ENCODE data around the gene GIPC3. TPM values are rescaled to one million over a fixed set of nuclear protein-coding genes. Genes with fewer than 3 reads are reported as not detected.
"Not testable (repeated sequence)": the region's sequence is repeated elsewhere in the genome, so short reads cannot be mapped to it uniquely, and the experiment has no call there.

Gene GIPC3
- total and polyA plus RNA-seq, 4 experiments from 2014 or later = 0.45 to 0.70 (median 0.64) TPM; not detected in 1

DNA sequence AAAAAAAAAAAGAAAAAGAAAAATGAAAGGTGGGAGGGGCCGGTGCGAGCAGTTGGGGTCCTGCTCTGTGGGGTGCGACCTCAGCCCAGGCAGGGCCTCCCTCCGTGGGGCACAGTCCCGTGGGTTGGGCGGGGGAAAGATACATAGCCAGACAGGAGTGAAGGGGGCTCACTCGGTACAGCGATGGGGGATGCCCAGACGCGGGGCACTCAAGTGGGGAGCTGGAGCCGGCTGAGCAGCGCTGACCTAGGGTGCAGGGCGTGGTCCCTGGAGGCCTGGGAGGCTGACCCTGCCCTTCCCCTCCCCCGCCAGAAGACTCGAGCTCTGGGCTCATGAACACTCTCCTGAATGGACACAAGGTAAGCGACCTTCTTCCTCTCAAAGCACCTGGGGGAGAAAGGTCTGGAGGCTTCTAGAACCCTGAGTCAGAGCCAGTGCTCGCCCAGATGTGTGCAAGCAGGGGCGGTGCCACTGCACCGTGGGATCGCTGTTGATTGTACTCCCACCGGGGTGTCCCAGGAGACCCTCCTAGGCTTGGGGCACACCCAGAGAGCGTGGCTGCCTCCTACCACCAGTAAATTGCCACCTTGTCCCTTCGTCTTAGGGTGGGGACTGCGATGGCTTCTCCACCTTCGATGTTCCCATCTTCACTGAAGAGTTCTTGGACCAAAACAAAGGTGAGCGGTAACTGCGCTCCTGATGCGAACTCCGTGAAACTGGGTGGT lies 9.2 kb upstream of the GIPC3 start:
- H3K9me3 ChIP-seq (ENCODE audit: control insufficient read depth in 1 of 2, low read length in 2 of 2) = no peaks in the 10 kb centered on the region
- H3K9me3 Mint-ChIP-seq = no peaks in the 10 kb centered on the region
- ChIA-PET POLR2A (ENCODE audit: partially characterized antibody) (no interaction called here), CTCF (ENCODE audit: partially characterized antibody) (interaction anchor here (1.1 to 2.2 kb wide), 2 partner anchors 9 to 20 kb away, joined by 5 to 10 read pairs; partner anchors contain the start of genes GIPC3 and MFSD12)
- H3K4me3 Mint-ChIP-seq = no peak overlapping the region
- no peak overlapping the region for H3K4me3 ChIP-seq (ENCODE audit: low read length in 2 of 2)
- H3K36me3 Mint-ChIP-seq = peaks cover 8 to 11% of the 10 kb centered on the region in 2 donors
- H3K27ac ChIP-seq (ENCODE audit: low read depth, low read length) = no peak overlapping the region
- DNase-seq = no peak
- no peak overlapping the region for H3K27ac Mint-ChIP-seq
- no peaks in the 10 kb centered on the region for H3K36me3 ChIP-seq (ENCODE audit: insufficient read depth, low read length)
- intact Hi-C loops (cut with micrococcal nuclease) = loop anchor here (10.0 kb wide), 1 partner anchor 489 kb away; the partner anchor contains the start of gene ZBTB7A
- no peaks in the 10 kb centered on the region for H3K27me3 ChIP-seq (ENCODE audit: insufficient read depth, low read length)
- H3K4me1 Mint-ChIP-seq = peaks cover 5 to 23% (median 17%) of the 10 kb centered on the region in 4 donors
- peaks cover 15% of the 10 kb centered on the region for H3K4me1 ChIP-seq (ENCODE audit: insufficient read depth, low read length)
- H3K27me3 Mint-ChIP-seq = no peaks in the 10 kb centered on the region

DNA sequence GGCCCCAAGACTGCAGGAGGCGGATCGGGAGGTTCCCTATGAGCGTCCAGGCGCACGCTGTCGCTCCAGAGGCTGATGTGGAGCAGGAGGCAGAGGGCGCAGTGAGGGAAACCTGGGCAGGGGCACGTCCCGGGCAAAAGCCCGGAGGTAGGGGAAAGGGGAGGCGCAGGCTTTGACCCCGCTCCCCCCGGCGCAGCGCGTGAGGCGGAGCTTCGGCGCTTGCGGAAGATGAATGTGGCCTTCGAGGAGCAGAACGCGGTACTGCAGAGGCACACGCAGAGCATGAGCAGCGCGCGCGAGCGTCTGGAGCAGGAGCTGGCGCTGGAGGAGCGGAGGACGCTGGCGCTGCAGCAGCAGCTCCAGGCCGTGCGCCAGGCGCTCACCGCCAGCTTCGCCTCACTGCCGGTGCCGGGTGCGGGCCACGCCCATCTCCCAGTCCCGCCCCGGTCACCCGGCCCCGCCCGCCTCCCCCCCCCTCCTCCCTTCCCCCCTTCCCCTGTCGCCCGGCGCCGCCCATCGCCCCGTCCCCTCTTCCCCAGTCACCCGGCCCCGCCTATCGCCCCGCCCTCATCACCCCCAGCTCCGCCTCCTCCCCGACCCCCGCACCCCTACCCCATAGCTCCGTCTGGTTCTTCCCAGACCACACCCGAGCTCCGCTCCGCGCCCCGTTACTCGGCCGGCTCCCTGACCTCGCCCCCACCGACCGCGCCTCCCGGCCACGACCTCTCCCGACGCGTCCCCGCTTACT lies 8.4 kb upstream of the GIPC3 start:
- Mint-ChIP-seq H3K4me3 (no peak overlapping the region), H3K27me3 (no peaks in the 10 kb centered on the region), H3K9me3 (no peaks in the 10 kb centered on the region), H3K4me1 (peaks cover 3 to 21% (median 13%) of the 10 kb centered on the region in 4 donors), H3K27ac (no peak overlapping the region), H3K36me3 (peaks cover 8 to 11% of the 10 kb centered on the region in 2 donors)
- no peaks in the 10 kb centered on the region for H3K27me3 ChIP-seq (ENCODE audit: insufficient read depth, low read length)
- CTCF ChIA-PET (ENCODE audit: partially characterized antibody) = no interaction called here
- no peaks in the 10 kb centered on the region for H3K36me3 ChIP-seq (ENCODE audit: insufficient read depth, low read length)
- H3K27ac ChIP-seq (ENCODE audit: low read depth, low read length) = no peak overlapping the region
- POLR2A ChIA-PET (ENCODE audit: partially characterized antibody) = no interaction called here
- H3K9me3 ChIP-seq (ENCODE audit: control insufficient read depth in 1 of 2, low read length in 2 of 2) = no peaks in the 10 kb centered on the region
- H3K4me1 ChIP-seq (ENCODE audit: insufficient read depth, low read length) = peaks cover 14% of the 10 kb centered on the region
- DNase-seq = no peak
- no peak overlapping the region for H3K4me3 ChIP-seq (ENCODE audit: low read length in 2 of 2)
- intact Hi-C loops (cut with micrococcal nuclease) = loop anchor here (10.0 kb wide), 1 partner anchor 488 kb away; the partner anchor contains the start of gene ZBTB7A

DNA sequence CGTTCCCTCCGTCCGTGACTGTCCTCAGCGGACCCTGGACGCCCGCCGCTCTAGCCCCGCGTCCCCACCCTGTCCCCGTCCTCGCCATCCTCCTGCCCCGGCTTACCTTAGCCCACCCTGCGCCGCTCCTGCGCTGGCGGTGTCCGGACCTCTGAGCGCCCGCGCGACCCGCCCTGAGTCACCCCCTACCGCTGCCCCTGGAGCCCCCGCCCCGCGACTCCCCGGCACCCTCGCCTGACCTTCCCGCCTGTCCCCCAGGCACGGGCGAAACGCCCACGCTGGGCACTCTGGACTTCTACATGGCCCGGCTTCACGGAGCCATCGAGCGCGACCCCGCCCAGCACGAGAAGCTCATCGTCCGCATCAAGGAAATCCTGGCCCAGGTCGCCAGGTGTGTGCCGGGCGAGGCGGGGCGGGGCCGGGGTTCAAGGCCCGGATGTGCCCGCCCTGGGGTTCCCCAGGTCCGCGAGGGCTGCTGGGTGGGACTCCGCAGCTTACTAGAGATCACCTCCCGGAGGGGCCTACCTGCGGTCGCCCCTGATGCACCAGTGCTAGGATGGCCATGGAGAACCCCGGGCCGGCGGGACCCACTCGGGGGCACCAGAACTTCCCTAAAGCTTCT lies 7.4 kb upstream of the GIPC3 start:
- DNase-seq = no peak
- Histone ChIP-seq H3K36me3 (ENCODE audit: insufficient read depth, low read length) (no peaks in the 10 kb centered on the region), H3K27ac (ENCODE audit: low read depth, low read length) (no peak overlapping the region), H3K9me3 (ENCODE audit: control insufficient read depth in 1 of 2, low read length in 2 of 2) (no peaks in the 10 kb centered on the region), H3K4me1 (ENCODE audit: insufficient read depth, low read length) (peaks cover 9% of the 10 kb centered on the region), H3K27me3 (ENCODE audit: insufficient read depth, low read length) (no peaks in the 10 kb centered on the region), H3K4me3 (ENCODE audit: low read length in 2 of 2) (no peak overlapping the region)
- CTCF ChIA-PET (ENCODE audit: partially characterized antibody) = interaction anchor here (1.9 kb wide), 1 partner anchor 33 kb away, joined by 6 read pairs; no protein-coding TSS in a partner anchor
- no peak overlapping the region for H3K4me3 Mint-ChIP-seq
- POLR2A ChIA-PET (ENCODE audit: partially characterized antibody) = interaction anchor here (0.9 kb wide), 1 partner anchor 21 kb away, joined by 3 read pairs; no protein-coding TSS in a partner anchor
- H3K27me3 Mint-ChIP-seq = no peaks in the 10 kb centered on the region
- H3K4me1 Mint-ChIP-seq = peaks cover 3 to 11% (median 6%) of the 10 kb centered on the region in 4 donors
- peaks cover 8 to 10% of the 10 kb centered on the region in 2 donors for H3K36me3 Mint-ChIP-seq
- no peaks in the 10 kb centered on the region for H3K9me3 Mint-ChIP-seq
- H3K27ac Mint-ChIP-seq = no peak overlapping the region
- intact Hi-C loops (cut with micrococcal nuclease) = loop anchor here (10.0 kb wide), 1 partner anchor 487 kb away; the partner anchor contains the start of gene ZBTB7A

DNA sequence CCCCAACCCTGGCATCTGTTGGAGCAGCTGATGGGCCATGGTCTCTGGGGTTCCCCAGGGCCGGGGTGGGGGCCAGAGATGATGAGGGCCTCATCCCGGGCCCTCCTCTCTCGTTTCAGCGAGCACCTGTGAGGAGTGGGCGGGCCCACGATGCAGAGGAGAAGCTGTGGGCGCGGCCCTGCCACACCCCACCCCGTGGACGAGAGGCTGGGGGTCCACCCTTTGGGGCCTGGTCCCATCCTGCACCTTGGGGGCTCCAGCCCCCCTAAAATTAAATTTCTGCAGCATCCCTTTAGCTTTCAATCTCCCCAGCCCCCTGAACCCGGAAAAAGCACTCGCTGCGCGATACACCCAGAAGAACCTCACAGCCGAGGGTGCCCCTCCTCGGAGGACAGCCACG lies 6.9 kb upstream of the GIPC3 start:
- Histone ChIP-seq H3K27me3 (ENCODE audit: insufficient read depth, low read length) (no peaks in the 10 kb centered on the region), H3K4me3 (ENCODE audit: low read length in 2 of 2) (no peak overlapping the region), H3K4me1 (ENCODE audit: insufficient read depth, low read length) (peaks cover 7% of the 10 kb centered on the region), H3K9me3 (ENCODE audit: control insufficient read depth in 1 of 2, low read length in 2 of 2) (no peaks in the 10 kb centered on the region), H3K27ac (ENCODE audit: low read depth, low read length) (no peak overlapping the region), H3K36me3 (ENCODE audit: insufficient read depth, low read length) (no peaks in the 10 kb centered on the region)
- Mint-ChIP-seq H3K36me3 (peaks cover 8 to 10% of the 10 kb centered on the region in 2 donors), H3K9me3 (no peaks in the 10 kb centered on the region), H3K27me3 (no peaks in the 10 kb centered on the region), H3K4me3 (no peak overlapping the region), H3K27ac (no peak overlapping the region), H3K4me1 (peaks cover 3 to 11% (median 6%) of the 10 kb centered on the region in 4 donors)
- DNase-seq = no peak
- intact Hi-C loops (cut with micrococcal nuclease) = loop anchor here (10.0 kb wide), 1 partner anchor 486 kb away; the partner anchor contains the start of gene ZBTB7A
- POLR2A ChIA-PET (ENCODE audit: partially characterized antibody) = interaction anchor here (0.9 kb wide), 1 partner anchor 22 kb away, joined by 3 read pairs; no protein-coding TSS in a partner anchor
- CTCF ChIA-PET (ENCODE audit: partially characterized antibody) = interaction anchor here (1.9 kb wide), 1 partner anchor 33 kb away, joined by 6 read pairs; no protein-coding TSS in a partner anchor

DNA sequence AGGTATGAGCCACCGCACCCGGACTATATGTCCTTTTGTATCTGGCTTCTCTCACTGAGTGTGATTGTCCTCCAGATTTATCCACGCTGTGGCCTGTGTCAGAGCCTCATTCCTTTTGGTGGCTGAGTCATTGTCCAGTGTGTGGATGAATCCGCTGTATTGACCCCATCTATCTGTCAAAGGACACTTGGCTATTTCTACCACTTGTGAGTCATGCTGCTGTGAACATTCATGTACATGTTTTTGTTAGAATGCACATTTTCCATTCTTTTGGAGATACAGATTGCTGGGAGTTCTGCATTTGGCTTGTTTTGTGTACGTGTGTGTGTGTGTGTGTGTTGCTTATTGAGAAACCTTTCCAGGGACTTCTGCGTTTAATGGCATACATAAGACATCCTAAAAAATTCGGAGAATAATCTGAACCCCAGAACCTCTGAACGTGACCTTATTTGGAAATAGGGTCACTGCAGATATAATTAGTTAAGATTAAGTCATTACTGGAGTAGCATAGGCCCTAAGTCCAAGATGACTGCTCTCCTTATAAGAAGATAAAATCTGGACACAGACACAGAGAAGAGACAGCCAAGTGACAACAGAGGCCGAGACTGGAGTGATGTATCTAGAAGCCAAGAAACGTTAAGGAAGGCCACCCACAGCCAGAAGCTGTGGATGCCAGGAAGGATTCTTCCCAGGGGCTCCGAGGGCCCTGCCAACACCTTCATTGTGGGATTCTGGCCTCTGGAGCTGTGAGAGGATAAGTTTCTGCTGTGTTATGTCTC lies 4.9 kb upstream of the GIPC3 start:
- no peak overlapping the region for H3K27ac ChIP-seq (ENCODE audit: low read depth, low read length)
- Mint-ChIP-seq H3K27me3 (no peaks in the 10 kb centered on the region), H3K9me3 (no peaks in the 10 kb centered on the region), H3K36me3 (peaks cover 2 to 6% of the 10 kb centered on the region in 2 donors), H3K27ac (no peak overlapping the region), H3K4me1 (peaks cover 0 to 2% (median 1%) of the 10 kb centered on the region in 4 donors), H3K4me3 (no peak overlapping the region)
- no peak overlapping the region for H3K4me3 ChIP-seq (ENCODE audit: low read length in 2 of 2)
- ChIA-PET CTCF (ENCODE audit: partially characterized antibody) (no interaction called here), POLR2A (ENCODE audit: partially characterized antibody) (interaction anchor here (1.5 kb wide), 1 partner anchor 24 kb away, joined by 7 read pairs; no protein-coding TSS in a partner anchor)
- H3K36me3 ChIP-seq (ENCODE audit: insufficient read depth, low read length) = no peaks in the 10 kb centered on the region
- H3K4me1 ChIP-seq (ENCODE audit: insufficient read depth, low read length) = no peaks in the 10 kb centered on the region
- no peak for DNase-seq
- intact Hi-C loops (cut with micrococcal nuclease) = no loop called here
- no peaks in the 10 kb centered on the region for H3K27me3 ChIP-seq (ENCODE audit: insufficient read depth, low read length)
- no peaks in the 10 kb centered on the region for H3K9me3 ChIP-seq (ENCODE audit: control insufficient read depth in 1 of 2, low read length in 2 of 2)

DNA sequence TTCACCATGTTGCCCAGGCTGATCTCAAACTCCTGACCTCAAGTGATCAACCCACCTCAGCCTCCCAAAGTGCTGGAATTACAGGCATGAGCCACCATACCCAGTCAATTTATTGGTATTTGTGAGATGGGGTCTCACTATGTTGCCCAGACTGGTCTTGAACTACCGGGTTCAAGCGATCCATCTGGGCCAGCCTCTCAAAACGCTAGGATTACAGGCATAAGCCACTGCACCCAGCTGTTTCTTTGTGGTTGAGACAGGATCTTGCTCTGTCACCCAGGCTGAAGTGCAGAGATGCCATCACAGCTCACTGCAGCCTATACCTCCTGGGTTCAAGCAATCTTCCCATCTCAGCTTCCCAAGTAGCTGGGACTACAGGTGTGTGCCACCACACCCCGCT lies 3.5 kb upstream of the GIPC3 start:
- DNase-seq; intact Hi-C loops (cut with micrococcal nuclease); H3K9me3 ChIP-seq (ENCODE audit: control insufficient read depth in 1 of 2, low read length in 2 of 2); H3K4me3 Mint-ChIP-seq; H3K27ac ChIP-seq (ENCODE audit: low read depth, low read length); H3K4me3 ChIP-seq (ENCODE audit: low read length in 2 of 2); H3K4me1 Mint-ChIP-seq; H3K4me1 ChIP-seq (ENCODE audit: insufficient read depth, low read length); H3K27me3 ChIP-seq (ENCODE audit: insufficient read depth, low read length); H3K27me3 Mint-ChIP-seq; H3K36me3 ChIP-seq (ENCODE audit: insufficient read depth, low read length); H3K36me3 Mint-ChIP-seq; H3K27ac Mint-ChIP-seq; H3K9me3 Mint-ChIP-seq: not testable (repeated sequence)
- ChIA-PET CTCF (ENCODE audit: partially characterized antibody) (interaction anchor here (1.8 kb wide), 1 partner anchor 10 kb away, joined by 6 read pairs; no protein-coding TSS in a partner anchor), POLR2A (ENCODE audit: partially characterized antibody) (interaction anchor here (1.5 kb wide), 1 partner anchor 25 kb away, joined by 7 read pairs; no protein-coding TSS in a partner anchor)
